ENCODE data around the gene RCAN3. TPM values are rescaled to one million over a fixed set of nuclear protein-coding genes. Genes with fewer than 3 reads are reported as not detected.

RCAN3 gene
- total and polyA plus RNA-seq, 2 of the 4 experiments (the other 2 are of a cell fraction), result 4.0 to 5.9 TPM

DNA sequence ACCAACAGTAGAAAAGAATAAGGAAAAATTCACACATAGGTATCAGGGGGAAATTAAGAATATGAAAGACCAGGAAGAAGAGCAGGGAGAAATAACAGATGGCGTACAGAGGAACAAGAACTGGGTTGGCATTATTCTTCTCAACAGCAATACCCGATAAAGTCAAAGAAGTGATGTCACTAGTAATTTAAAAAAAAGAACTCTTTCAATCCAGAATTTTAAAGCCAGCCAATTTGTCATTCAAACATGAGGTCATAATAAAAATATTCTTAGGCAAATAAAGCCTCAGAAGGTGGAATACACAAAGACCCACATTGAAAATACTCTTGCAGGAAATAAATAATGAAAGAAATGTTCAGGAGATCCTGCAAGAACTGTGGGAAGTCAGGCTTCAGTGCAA is 62.1 kb downstream of the RCAN3 start:
- Histone ChIP-seq H3K27ac (ENCODE audit: insufficient read depth, low read length) (no peak overlapping the region), H2AK9ac (replicated peaks; ENCODE audit: low read depth, low read length, poor library complexity) (no peak overlapping the region), H4K8ac (ENCODE audit: low read depth in 2 of 2, low read length in 2 of 2) (no peak overlapping the region), H2BK15ac (ENCODE audit: low read depth, low read length) (no peak overlapping the region), H3K23ac (ENCODE audit: low read depth, low read length) (no peak overlapping the region), H3K9me1 (ENCODE audit: insufficient read depth, low read length) (no peaks in the 10 kb centered on the region), H4K5ac (ENCODE audit: low read depth, low read length) (no peak overlapping the region), H3K14ac (replicated peaks; ENCODE audit: low read depth, low read length) (no peak overlapping the region), H2AFZ (replicated peaks; ENCODE audit: low read length, poor library complexity) (no peak overlapping the region), H3K56ac (ENCODE audit: extremely low read depth, insufficient read depth, low read length) (no peak overlapping the region), H3K4ac (ENCODE audit: low read depth, low read length) (no peak overlapping the region), H2BK5ac (ENCODE audit: low read depth, low read length, poor library complexity, severe bottlenecking) (no peak overlapping the region), H2AK5ac (ENCODE audit: low read depth, low read length) (no peak overlapping the region), H3K4me1 (ENCODE audit: control insufficient read depth, insufficient read depth, low read length) (no peaks in the 10 kb centered on the region), H3K9ac (ENCODE audit: low read depth, low read length) (no peak overlapping the region), H3K27me3 (ENCODE audit: control insufficient read depth, insufficient read depth, low read length) (peaks cover 4% of the 10 kb centered on the region), H3K4me3 (ENCODE audit: insufficient read depth, low read depth, low read length) (no peak overlapping the region), H2BK20ac (ENCODE audit: low read depth, low read length) (no peak overlapping the region), H3K4me2 (ENCODE audit: low read depth, low read length) (no peak overlapping the region), H4K91ac (ENCODE audit: insufficient read depth, low read depth, low read length) (no peak overlapping the region), H3K9me3 (ENCODE audit: control insufficient read depth, insufficient read depth, low read length) (no peaks in the 10 kb centered on the region), H3K18ac (ENCODE audit: low read depth, low read length) (no peak overlapping the region), H3K79me1 (ENCODE audit: low read depth in 1 of 2, low read length in 2 of 2) (no peaks in the 10 kb centered on the region), H4K20me1 (ENCODE audit: insufficient read depth, low read length) (no peaks in the 10 kb centered on the region), H3K36me3 (ENCODE audit: control insufficient read depth, insufficient read depth, low read length) (no peaks in the 10 kb centered on the region), H2BK120ac (ENCODE audit: low read depth, low read length) (no peak overlapping the region)
- dilution Hi-C loops (cut with HindIII; ENCODE audit: low sequenced_read_pairs, unreplicated experiment) (no loop called here), in situ Hi-C loops (cut with MboI; ENCODE audit: low sequenced_read_pairs) (no loop called here), intact Hi-C loops (cut with micrococcal nuclease) (no loop called here)
- BruUV-seq (replicated peaks), result no TSS peak
- ATAC-seq (ENCODE audit: low read depth) (no peak), DNase-seq (no peak)
- CTCF ChIA-PET, result interaction anchor here (1.0 kb wide), 1 partner anchor 23 kb away, joined by 5 read pairs; no protein-coding TSS in a partner anchor
- no CpG with 5 or more reads among the region's 2 CpGs for WGBS, 2 experiments (ENCODE audit: extremely low coverage in 2 of 2, insufficient read length in 1 of 2)
- POLR2A ChIA-PET (ENCODE audit: unreplicated experiment), result no interaction called here
- TF ChIP-seq, protein P1, sequence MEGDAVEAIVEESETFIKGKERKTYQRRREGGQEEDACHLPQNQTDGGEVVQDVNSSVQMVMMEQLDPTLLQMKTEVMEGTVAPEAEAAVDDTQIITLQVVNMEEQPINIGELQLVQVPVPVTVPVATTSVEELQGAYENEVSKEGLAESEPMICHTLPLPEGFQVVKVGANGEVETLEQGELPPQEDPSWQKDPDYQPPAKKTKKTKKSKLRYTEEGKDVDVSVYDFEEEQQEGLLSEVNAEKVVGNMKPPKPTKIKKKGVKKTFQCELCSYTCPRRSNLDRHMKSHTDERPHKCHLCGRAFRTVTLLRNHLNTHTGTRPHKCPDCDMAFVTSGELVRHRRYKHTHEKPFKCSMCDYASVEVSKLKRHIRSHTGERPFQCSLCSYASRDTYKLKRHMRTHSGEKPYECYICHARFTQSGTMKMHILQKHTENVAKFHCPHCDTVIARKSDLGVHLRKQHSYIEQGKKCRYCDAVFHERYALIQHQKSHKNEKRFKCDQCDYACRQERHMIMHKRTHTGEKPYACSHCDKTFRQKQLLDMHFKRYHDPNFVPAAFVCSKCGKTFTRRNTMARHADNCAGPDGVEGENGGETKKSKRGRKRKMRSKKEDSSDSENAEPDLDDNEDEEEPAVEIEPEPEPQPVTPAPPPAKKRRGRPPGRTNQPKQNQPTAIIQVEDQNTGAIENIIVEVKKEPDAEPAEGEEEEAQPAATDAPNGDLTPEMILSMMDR (conservative IDR thresholded peaks at IDR 0.05; ENCODE audit: low read depth, low read length), result no peak
- TF ChIP-seq RCOR1 (IDR thresholded peaks at IDR 0.05; ENCODE audit: insufficient replicate concordance, low read length) (no peak), CEBPB (IDR thresholded peaks at IDR 0.05; ENCODE audit: low read depth, low read length) (no peak), CHD1 (IDR thresholded peaks at IDR 0.05; ENCODE audit: low read depth, low read length) (no peak), RAD21 (IDR thresholded peaks at IDR 0.05; ENCODE audit: low read length) (no peak), NFE2L2 (IDR thresholded peaks at IDR 0.05; ENCODE audit: low read depth, low read length) (no peak), POLR2A (IDR thresholded peaks at IDR 0.05; ENCODE audit: low read depth, low read length) (no peak), SMC3 (IDR thresholded peaks at IDR 0.05; ENCODE audit: low read depth, low read length) (no peak), USF2 (IDR thresholded peaks at IDR 0.05; ENCODE audit: low read depth, low read length) (no peak), RFX5 (IDR thresholded peaks at IDR 0.05; ENCODE audit: low read depth, low read length) (no peak), MXI1 (IDR thresholded peaks at IDR 0.05; ENCODE audit: borderline replicate concordance, low read depth, low read length) (no peak), MAFK (IDR thresholded peaks at IDR 0.05; ENCODE audit: low read depth, low read length) (no peak), FOS (IDR thresholded peaks at IDR 0.05; ENCODE audit: low read depth, low read length) (no peak)
- TF ChIP-seq, protein P2, sequence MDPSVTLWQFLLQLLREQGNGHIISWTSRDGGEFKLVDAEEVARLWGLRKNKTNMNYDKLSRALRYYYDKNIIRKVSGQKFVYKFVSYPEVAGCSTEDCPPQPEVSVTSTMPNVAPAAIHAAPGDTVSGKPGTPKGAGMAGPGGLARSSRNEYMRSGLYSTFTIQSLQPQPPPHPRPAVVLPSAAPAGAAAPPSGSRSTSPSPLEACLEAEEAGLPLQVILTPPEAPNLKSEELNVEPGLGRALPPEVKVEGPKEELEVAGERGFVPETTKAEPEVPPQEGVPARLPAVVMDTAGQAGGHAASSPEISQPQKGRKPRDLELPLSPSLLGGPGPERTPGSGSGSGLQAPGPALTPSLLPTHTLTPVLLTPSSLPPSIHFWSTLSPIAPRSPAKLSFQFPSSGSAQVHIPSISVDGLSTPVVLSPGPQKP (IDR thresholded peaks at IDR 0.05; ENCODE audit: borderline replicate concordance, low read depth, low read length), result no peak

Measured in IMR-90 (cell line).